HG03045 (cell line): ENCODE results near the gene TAS2R1.

Experiments
- ATAC-seq: cut with Tn5 transposase; IDR thresholded peaks from one replicate; pipeline ENCODE4 v1.9.1; 2021; ENCODE audit warnings: mild to moderate bottlenecking, moderate library complexity; ENCODE audit not compliant: unreplicated experiment

Gene TAS2R1

GRCh38 chr5:9589049-9589835 lies 40.9 kb downstream of the TAS2R1 start:
- ATAC-seq: no peak

GRCh38 chr5:9588254-9588653 lies 41.9 kb downstream of the TAS2R1 start:
- no peak for ATAC-seq

GRCh38 chr5:9587135-9587534 lies 43.0 kb downstream of the TAS2R1 start:
- ATAC-seq: no peak

GRCh38 chr5:9582406-9582805 lies 47.7 kb downstream of the TAS2R1 start:
- ATAC-seq: no peak
